ENCODE results near the gene CTBP1. TPM values are rescaled to one million over a fixed set of nuclear protein-coding genes. Genes with fewer than 3 reads are reported as not detected.

The CTBP1 gene
- total RNA-seq, 1 donor from 2014 or later = 165 TPM

- H3K27ac Mint-ChIP-seq (ENCODE audit: unreplicated experiment) = peak overlapping the region; percentile 64
- H3K36me3 Mint-ChIP-seq (ENCODE audit: low read depth, unreplicated experiment) = peaks cover 39% of the 10 kb centered on the region
- H3K4me1 Mint-ChIP-seq (ENCODE audit: unreplicated experiment) = no peaks in the 10 kb centered on the region
- no peak for DNase-seq (ENCODE audit: low spot score)
- no peaks in the 10 kb centered on the region for H3K9me3 Mint-ChIP-seq (ENCODE audit: unreplicated experiment)
- H3K27me3 Mint-ChIP-seq (ENCODE audit: unreplicated experiment) = peaks cover 14% of the 10 kb centered on the region
- peak overlapping the region; percentile 44 for H3K4me3 Mint-ChIP-seq (ENCODE audit: unreplicated experiment)
- no peak for TF ChIP-seq CTCF (IDR thresholded peaks at IDR 0.05; ENCODE audit: unreplicated experiment)
Measured at GRCh38 chr4:1223841-1224809, 24.8 kb downstream of the CTBP1 start.

- peaks cover 14% of the 10 kb centered on the region for H3K27me3 Mint-ChIP-seq (ENCODE audit: unreplicated experiment)
- H3K27ac Mint-ChIP-seq (ENCODE audit: unreplicated experiment) = no peak overlapping the region
- H3K9me3 Mint-ChIP-seq (ENCODE audit: unreplicated experiment) = no peaks in the 10 kb centered on the region
- peaks cover 39% of the 10 kb centered on the region for H3K36me3 Mint-ChIP-seq (ENCODE audit: low read depth, unreplicated experiment)
- no peak for DNase-seq (ENCODE audit: low spot score)
- no peak overlapping the region for H3K4me3 Mint-ChIP-seq (ENCODE audit: unreplicated experiment)
- no peaks in the 10 kb centered on the region for H3K4me1 Mint-ChIP-seq (ENCODE audit: unreplicated experiment)
- TF ChIP-seq CTCF (IDR thresholded peaks at IDR 0.05; ENCODE audit: unreplicated experiment) = no peak
Measured at GRCh38 chr4:1222938-1223690, 25.8 kb downstream of the CTBP1 start.

- Mint-ChIP-seq H3K4me1 (ENCODE audit: unreplicated experiment) (no peaks in the 10 kb centered on the region), H3K27ac (ENCODE audit: unreplicated experiment) (no peak overlapping the region), H3K9me3 (ENCODE audit: unreplicated experiment) (no peaks in the 10 kb centered on the region), H3K36me3 (ENCODE audit: low read depth, unreplicated experiment) (peaks cover 36% of the 10 kb centered on the region), H3K27me3 (ENCODE audit: unreplicated experiment) (peaks cover 16% of the 10 kb centered on the region), H3K4me3 (ENCODE audit: unreplicated experiment) (no peak overlapping the region)
- DNase-seq (ENCODE audit: low spot score) = no peak
- TF ChIP-seq CTCF (IDR thresholded peaks at IDR 0.05; ENCODE audit: unreplicated experiment) = no peak
Measured at GRCh38 chr4:1222036-1222789, 26.7 kb downstream of the CTBP1 start.

GRCh38 chr4:1221155-1221870, 27.6 kb downstream of the CTBP1 start:
- no peak for TF ChIP-seq CTCF (IDR thresholded peaks at IDR 0.05; ENCODE audit: unreplicated experiment)
- H3K9me3 Mint-ChIP-seq (ENCODE audit: unreplicated experiment) = no peaks in the 10 kb centered on the region
- peak overlapping the region; percentile 53 for H3K4me3 Mint-ChIP-seq (ENCODE audit: unreplicated experiment)
- H3K27me3 Mint-ChIP-seq (ENCODE audit: unreplicated experiment) = peaks cover 15% of the 10 kb centered on the region
- DNase-seq (ENCODE audit: low spot score) = no peak
- peak overlapping the region; percentile 77 for H3K27ac Mint-ChIP-seq (ENCODE audit: unreplicated experiment)
- H3K36me3 Mint-ChIP-seq (ENCODE audit: low read depth, unreplicated experiment) = peaks cover 28% of the 10 kb centered on the region
- no peaks in the 10 kb centered on the region for H3K4me1 Mint-ChIP-seq (ENCODE audit: unreplicated experiment)

All from endothelial cell (in vitro differentiated cells).